ENCODE measurements around the gene MIA3. TPM values are rescaled to one million over a fixed set of nuclear protein-coding genes. Genes with fewer than 3 reads are reported as not detected.
A peak's percentile ranks its signal among the peaks of the same experiment; 100 is the strongest.

The MIA3 gene
- total RNA-seq, 1 donor from 2014 or later = 46.3 TPM

GRCh38 chr1:222709700-222710153 lies 91.8 kb downstream of the MIA3 start:
- Histone ChIP-seq H3K27me3 (no peaks in the 10 kb centered on the region), H3K9me3 (ENCODE audit: low read depth) (peaks cover 6% of the 10 kb centered on the region), H3K27ac (no peak overlapping the region), H3K9ac (no peak overlapping the region), H2AFZ (replicated peaks) (no peak overlapping the region), H3K4me3 (no peak overlapping the region), H4K20me1 (ENCODE audit: low read depth) (no peaks in the 10 kb centered on the region), H3F3A (ENCODE audit: low read depth) (peaks cover 9% of the 10 kb centered on the region), H3K36me3 (no peaks in the 10 kb centered on the region), H3K4me1 (peaks cover 7% of the 10 kb centered on the region), H3K79me2 (ENCODE audit: low read depth) (peaks cover 87% of the 10 kb centered on the region), H3K4me2 (no peak overlapping the region)
- TF ChIP-seq EZH2 (IDR thresholded peaks at IDR 0.05) (no peak), EZH2phosphoT487 (IDR thresholded peaks at IDR 0.05) (no peak)
- TF ChIP-seq, protein P1, sequence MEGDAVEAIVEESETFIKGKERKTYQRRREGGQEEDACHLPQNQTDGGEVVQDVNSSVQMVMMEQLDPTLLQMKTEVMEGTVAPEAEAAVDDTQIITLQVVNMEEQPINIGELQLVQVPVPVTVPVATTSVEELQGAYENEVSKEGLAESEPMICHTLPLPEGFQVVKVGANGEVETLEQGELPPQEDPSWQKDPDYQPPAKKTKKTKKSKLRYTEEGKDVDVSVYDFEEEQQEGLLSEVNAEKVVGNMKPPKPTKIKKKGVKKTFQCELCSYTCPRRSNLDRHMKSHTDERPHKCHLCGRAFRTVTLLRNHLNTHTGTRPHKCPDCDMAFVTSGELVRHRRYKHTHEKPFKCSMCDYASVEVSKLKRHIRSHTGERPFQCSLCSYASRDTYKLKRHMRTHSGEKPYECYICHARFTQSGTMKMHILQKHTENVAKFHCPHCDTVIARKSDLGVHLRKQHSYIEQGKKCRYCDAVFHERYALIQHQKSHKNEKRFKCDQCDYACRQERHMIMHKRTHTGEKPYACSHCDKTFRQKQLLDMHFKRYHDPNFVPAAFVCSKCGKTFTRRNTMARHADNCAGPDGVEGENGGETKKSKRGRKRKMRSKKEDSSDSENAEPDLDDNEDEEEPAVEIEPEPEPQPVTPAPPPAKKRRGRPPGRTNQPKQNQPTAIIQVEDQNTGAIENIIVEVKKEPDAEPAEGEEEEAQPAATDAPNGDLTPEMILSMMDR (IDR thresholded peaks at IDR 0.05) = no peak
- Mint-ChIP-seq H3K36me3 (peaks cover 28% of the 10 kb centered on the region), H3K4me3 (peak overlapping the region; percentile 100), H3K27me3 (ENCODE audit: insufficient read depth, low read depth) (peaks cover 3% of the 10 kb centered on the region), H3K9me3 (peaks cover 13% of the 10 kb centered on the region), H3K4me1 (peaks cover 20% of the 10 kb centered on the region), H3K27ac (no peak overlapping the region)
- no peak for DNase-seq (ENCODE audit: low spot score)

- Mint-ChIP-seq H3K4me1 (peaks cover 20% of the 10 kb centered on the region), H3K9me3 (peaks cover 2% of the 10 kb centered on the region), H3K4me3 (peak overlapping the region; percentile 100), H3K27ac (peak overlapping the region; percentile 48), H3K27me3 (ENCODE audit: insufficient read depth, low read depth) (peaks cover 3% of the 10 kb centered on the region), H3K36me3 (peaks cover 18% of the 10 kb centered on the region)
- Histone ChIP-seq H3K9ac (peak overlapping the region; percentile 59), H3K27me3 (no peaks in the 10 kb centered on the region), H3K79me2 (ENCODE audit: low read depth) (peaks cover 71% of the 10 kb centered on the region), H3K4me2 (peak overlapping the region; percentile 87), H3K4me3 (peak overlapping the region; percentile 92), H2AFZ (replicated peaks) (peak overlapping the region; percentile 73), H4K20me1 (ENCODE audit: low read depth) (no peaks in the 10 kb centered on the region), H3K36me3 (no peaks in the 10 kb centered on the region), H3K27ac (peak overlapping the region; percentile 84), H3F3A (ENCODE audit: low read depth) (peaks cover 9% of the 10 kb centered on the region), H3K4me1 (peaks cover 7% of the 10 kb centered on the region), H3K9me3 (ENCODE audit: low read depth) (no peaks in the 10 kb centered on the region)
- TF ChIP-seq, protein P1 (IDR thresholded peaks at IDR 0.05) = no peak
- TF ChIP-seq EZH2 (IDR thresholded peaks at IDR 0.05) (no peak), EZH2phosphoT487 (IDR thresholded peaks at IDR 0.05) (no peak)
- peak; percentile 63 for DNase-seq (ENCODE audit: low spot score)
Measured at GRCh38 chr1:222711319-222712252, 93.7 kb downstream of the MIA3 start.

DNA sequence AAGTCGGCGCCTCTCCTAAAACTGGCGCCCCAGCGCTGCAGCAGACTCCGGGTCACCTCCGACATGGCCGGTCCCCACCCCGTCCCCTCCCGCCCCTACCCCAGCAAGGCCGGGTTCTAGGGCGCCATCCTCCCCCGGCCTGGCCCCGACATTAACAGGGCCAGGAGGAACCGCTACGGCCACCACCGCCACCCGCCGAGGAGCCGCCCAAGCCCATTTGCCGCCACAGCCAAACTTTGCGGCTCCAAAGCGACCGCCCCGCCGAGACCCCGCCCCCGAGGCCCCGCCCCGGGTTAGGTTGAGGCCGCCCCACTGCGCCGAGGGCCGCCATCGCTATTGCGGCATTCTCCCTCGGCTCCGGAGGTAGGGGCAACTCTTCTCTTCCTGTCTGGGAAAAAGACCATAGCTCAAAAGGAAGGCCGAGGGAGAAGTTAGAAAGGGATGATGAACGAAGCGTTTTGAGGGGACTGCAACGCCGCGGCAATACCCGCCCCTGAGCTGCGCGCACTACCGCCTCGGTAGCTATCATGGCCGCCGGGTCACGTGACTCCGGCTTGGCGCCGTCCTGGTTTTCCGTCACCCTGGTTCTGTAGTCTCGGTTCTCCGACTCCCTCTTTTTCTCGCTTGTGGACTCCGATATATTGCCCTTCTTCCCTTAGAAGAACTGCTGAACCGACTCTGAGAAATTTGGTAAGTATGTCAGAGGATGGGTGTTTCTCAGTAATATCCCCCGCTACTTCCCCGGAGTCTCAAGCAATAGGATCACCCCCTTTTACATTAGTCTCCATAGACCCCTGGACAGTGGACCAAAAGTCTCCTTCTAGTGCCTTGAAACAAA lies 94.6 kb downstream of the MIA3 start, which contains the start of the genes AIDA and BROX:
TSS of gene AIDA (minus strand) at position 239 of the 838 bp plus-strand sequence. CDS start at position 65, 174 bp downstream.
TSS of gene BROX (plus strand) at position 312 of the 838 bp plus-strand sequence. CDS start 3,136 bp downstream, outside the sequence.
- no peaks in the 10 kb centered on the region for H3K9me3 ChIP-seq (ENCODE audit: low read depth)
- peak within 1 kb of the TSS; percentile 92 for H3K4me3 ChIP-seq
- no peaks in the 10 kb centered on the region for H3K27me3 ChIP-seq
- Mint-ChIP-seq H3K27ac (peak within 1 kb of the TSS; percentile 94), H3K4me3 (peak within 1 kb of the TSS; percentile 100), H3K36me3 (peaks cover 16% of the 10 kb centered on the region), H3K4me1 (peaks cover 20% of the 10 kb centered on the region), H3K27me3 (ENCODE audit: insufficient read depth, low read depth) (peaks cover 3% of the 10 kb centered on the region), H3K9me3 (no peaks in the 10 kb centered on the region)
- H3K79me2 ChIP-seq (ENCODE audit: low read depth) = peaks cover 62% of the 10 kb centered on the region
- H4K20me1 ChIP-seq (ENCODE audit: low read depth) = no peaks in the 10 kb centered on the region
- no peak for TF ChIP-seq EZH2 (IDR thresholded peaks at IDR 0.05)
- TF ChIP-seq, protein P1 (IDR thresholded peaks at IDR 0.05) = no peak
- no peak for TF ChIP-seq EZH2phosphoT487 (IDR thresholded peaks at IDR 0.05)
- H3F3A ChIP-seq (ENCODE audit: low read depth) = peaks cover 9% of the 10 kb centered on the region
- peaks cover 7% of the 10 kb centered on the region for H3K4me1 ChIP-seq
- DNase-seq (ENCODE audit: low spot score) = peak; percentile 94
- no peaks in the 10 kb centered on the region for H3K36me3 ChIP-seq
- H2AFZ ChIP-seq (replicated peaks) = peak within 1 kb of the TSS; percentile 98
- H3K9ac ChIP-seq = peak within 1 kb of the TSS; percentile 72
- H3K4me2 ChIP-seq = peak within 1 kb of the TSS; percentile 87
- peak within 1 kb of the TSS; percentile 85 for H3K27ac ChIP-seq
